ENCODE results near the gene C10orf90. TPM values are rescaled to one million over a fixed set of nuclear protein-coding genes. Genes with fewer than 3 reads are reported as not detected.

C10orf90 gene
- total RNA-seq, 4 donors from 2014 or later = 0.06 TPM; not detected in 3

GRCh38 chr10:126536656-126537055 lies 133.8 kb downstream of the C10orf90 start:
- peak; percentile 77 for DNase-seq (ENCODE audit: extremely low spot score)
- intact Hi-C loops (cut with DNase I) = no loop called here
- no peak overlapping the region for H3K27ac ChIP-seq (replicated peaks in 1 of 4)
- H3K4me3 ChIP-seq = no peak overlapping the region
- H3K27me3 ChIP-seq = peaks cover 0 to 10% (median 0%) of the 10 kb centered on the region in 4 donors
- WGBS = 75% methylated on average over 3 of the region's 3 CpGs
- H3K9me3 ChIP-seq = no peaks in the 10 kb centered on the region
- H3K36me3 ChIP-seq = no peaks in the 10 kb centered on the region
- H3K4me1 ChIP-seq = no peaks in the 10 kb centered on the region
- TF ChIP-seq CTCF (IDR thresholded peaks at IDR 0.05) (no peak), POLR2AphosphoS5 (IDR thresholded peaks at IDR 0.05) (no peak), POLR2A (IDR thresholded peaks at IDR 0.05; ENCODE audit: low read depth) (no peak), EP300 (IDR thresholded peaks at IDR 0.05) (no peak)

GRCh38 chr10:126536148-126536547 lies 134.3 kb downstream of the C10orf90 start:
- H3K27me3 ChIP-seq = peaks cover 0 to 10% (median 0%) of the 10 kb centered on the region in 4 donors
- H3K4me3 ChIP-seq = no peak overlapping the region
- H3K27ac ChIP-seq (replicated peaks in 1 of 4) = no peak overlapping the region
- no peaks in the 10 kb centered on the region for H3K36me3 ChIP-seq
- no peak for TF ChIP-seq POLR2A (IDR thresholded peaks at IDR 0.05; ENCODE audit: low read depth)
- no peak for TF ChIP-seq EP300 (IDR thresholded peaks at IDR 0.05)
- no peak for TF ChIP-seq CTCF (IDR thresholded peaks at IDR 0.05)
- DNase-seq (ENCODE audit: extremely low spot score) = peak; percentile 57
- intact Hi-C loops (cut with DNase I) = no loop called here
- no peaks in the 10 kb centered on the region for H3K4me1 ChIP-seq
- no peaks in the 10 kb centered on the region for H3K9me3 ChIP-seq
- 73% methylated on average over 8 of the region's 10 CpGs for WGBS

GRCh38 chr10:126533644-126534043 lies 136.8 kb downstream of the C10orf90 start:
- no peak for DNase-seq (ENCODE audit: extremely low spot score)
- Histone ChIP-seq H3K9me3 (no peaks in the 10 kb centered on the region), H3K36me3 (no peaks in the 10 kb centered on the region), H3K4me1 (no peaks in the 10 kb centered on the region), H3K4me3 (no peak overlapping the region), H3K27me3 (peaks cover 0 to 7% (median 0%) of the 10 kb centered on the region in 4 donors), H3K27ac (replicated peaks in 1 of 4) (no peak overlapping the region)
- no peak for TF ChIP-seq EP300 (IDR thresholded peaks at IDR 0.05)
- TF ChIP-seq POLR2AphosphoS5 (IDR thresholded peaks at IDR 0.05) = no peak
- TF ChIP-seq CTCF (IDR thresholded peaks at IDR 0.05) = no peak
- TF ChIP-seq POLR2A (IDR thresholded peaks at IDR 0.05; ENCODE audit: low read depth) = no peak
- 97% methylated on average over 5 of the region's 5 CpGs for WGBS
- intact Hi-C loops (cut with DNase I) = no loop called here

- no peaks in the 10 kb centered on the region for H3K4me1 ChIP-seq
- 87% methylated on average over 8 of the region's 8 CpGs for WGBS
- no peak overlapping the region for H3K27ac ChIP-seq (replicated peaks in 1 of 4)
- no peak overlapping the region for H3K4me3 ChIP-seq
- peak; percentile 42 for DNase-seq (ENCODE audit: extremely low spot score)
- H3K36me3 ChIP-seq = no peaks in the 10 kb centered on the region
- TF ChIP-seq CTCF (IDR thresholded peaks at IDR 0.05) (no peak), EP300 (IDR thresholded peaks at IDR 0.05) (no peak), POLR2A (IDR thresholded peaks at IDR 0.05; ENCODE audit: low read depth) (no peak)
- intact Hi-C loops (cut with DNase I) = no loop called here
- H3K27me3 ChIP-seq = peaks cover 0 to 6% (median 0%) of the 10 kb centered on the region in 4 donors
- no peaks in the 10 kb centered on the region for H3K9me3 ChIP-seq
Measured at GRCh38 chr10:126528315-126528835, 142.1 kb downstream of the C10orf90 start.
